Measurements from ENCODE around the gene TDP2. TPM values are rescaled to one million over a fixed set of nuclear protein-coding genes. Genes with fewer than 3 reads are reported as not detected.
A peak's percentile ranks its signal among the peaks of the same experiment; 100 is the strongest.

The TDP2 gene
- total and polyA plus RNA-seq, 9 of the 15 experiments (the other 6 are each of a cell fraction or from before 2014, with no cell fraction given), result 27.7 to 60.1 (median 31.8) TPM

DNA sequence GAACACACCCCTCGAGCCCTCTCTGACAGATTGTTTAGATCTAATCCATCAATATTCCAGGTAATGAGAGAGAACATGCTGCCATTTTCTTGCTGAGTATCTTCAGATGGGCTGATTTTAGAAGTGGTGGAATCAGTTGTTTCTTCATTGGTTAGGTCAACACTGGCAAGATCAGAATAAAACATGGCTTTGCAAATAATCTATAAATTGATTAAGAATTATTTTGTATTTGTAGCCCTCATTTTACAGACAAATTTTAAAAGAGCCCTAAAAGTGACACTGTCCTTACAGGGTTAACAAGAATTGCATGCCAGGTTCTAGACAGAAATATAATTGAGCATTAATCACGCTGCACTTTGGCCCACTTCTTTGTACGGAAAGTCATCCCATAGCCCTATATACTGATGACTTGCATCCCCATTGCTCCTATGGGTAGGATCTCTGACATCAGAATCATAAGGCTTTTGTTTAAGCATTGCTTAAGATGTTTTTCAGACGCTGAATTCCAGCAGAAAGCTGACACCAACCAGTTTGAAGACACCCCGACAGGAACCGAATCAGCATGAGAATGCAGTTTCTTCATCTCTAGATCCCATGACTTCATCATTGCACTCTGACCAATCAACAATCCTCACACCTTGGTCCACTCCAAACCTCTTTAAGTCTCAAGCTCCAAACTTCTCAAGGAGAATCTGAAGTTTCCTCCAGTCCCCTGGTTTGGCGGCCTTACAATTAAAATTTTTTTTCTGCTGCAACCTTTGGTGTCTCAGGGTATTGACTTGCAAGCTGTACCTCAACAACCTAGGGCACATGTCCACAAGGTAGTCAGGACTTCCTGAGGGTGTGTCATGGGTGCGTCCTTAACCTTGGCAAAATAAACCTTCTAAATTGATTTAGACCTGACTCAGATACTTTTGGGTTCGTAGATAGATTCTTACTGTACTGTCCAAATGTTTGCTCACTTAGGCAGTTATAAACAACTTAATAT lies 7.8 kb downstream of the TDP2 start (continued):
- no peak for TF ChIP-seq ZNF609 (CRISPR knock-in tag; IDR thresholded peaks at IDR 0.05; ENCODE audit: borderline replicate concordance)
- TF ChIP-seq, protein P1, sequence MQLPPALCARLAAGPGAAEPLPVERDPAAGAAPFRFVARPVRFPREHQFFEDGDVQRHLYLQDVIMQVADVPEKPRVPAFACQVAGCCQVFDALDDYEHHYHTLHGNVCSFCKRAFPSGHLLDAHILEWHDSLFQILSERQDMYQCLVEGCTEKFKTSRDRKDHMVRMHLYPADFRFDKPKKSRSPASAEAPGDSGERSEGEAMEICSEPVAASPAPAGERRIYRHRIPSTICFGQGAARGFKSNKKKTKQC (CRISPR knock-in tag; IDR thresholded peaks at IDR 0.05), result no peak
- no peak for TF ChIP-seq ZFP1 (CRISPR knock-in tag; IDR thresholded peaks at IDR 0.05)
- TF ChIP-seq ARID1B (IDR thresholded peaks at IDR 0.05), result peak; percentile 26; the same call in 1 of the 2 replicates
- TF ChIP-seq ZNF444 (CRISPR knock-in tag; IDR thresholded peaks at IDR 0.05), result no peak
- no peak for TF ChIP-seq THRAP3 (IDR thresholded peaks at IDR 0.05; ENCODE audit: borderline replicate concordance)
- no peak for TF ChIP-seq RNF2 (IDR thresholded peaks at IDR 0.05)
- TF ChIP-seq ZC3H4 (CRISPR knock-in tag; IDR thresholded peaks at IDR 0.05; ENCODE audit: borderline replicate concordance), result no peak
- no peak for TF ChIP-seq NFIX (CRISPR knock-in tag; IDR thresholded peaks at IDR 0.05; ENCODE audit: low read depth)
- TF ChIP-seq NFYB (IDR thresholded peaks at IDR 0.05; ENCODE audit: extremely low read depth, insufficient read length), result no peak
- TF ChIP-seq SRSF7 (optimal IDR thresholded peaks at IDR 0.05; ENCODE audit: low read depth, low read length), result no peak
- TF ChIP-seq FOSL1 (tag; conservative IDR thresholded peaks at IDR 0.05), result 0 out of 2 replicates have a peak, but pooled peaks have one; percentile 21
- TF ChIP-seq ZHX1 (conservative IDR thresholded peaks at IDR 0.05; ENCODE audit: low read length), result no peak
- no peak for TF ChIP-seq BMI1 (IDR thresholded peaks at IDR 0.05; ENCODE audit: low read length)
- no peak for TF ChIP-seq ILK (tag; IDR thresholded peaks at IDR 0.05; ENCODE audit: borderline replicate concordance, low read depth)
- no peak for TF ChIP-seq HMGN3 (IDR thresholded peaks at IDR 0.05; ENCODE audit: borderline replicate concordance, extremely low read depth, insufficient read length, low read depth, low read length)
- no peak for TF ChIP-seq MXD1 (CRISPR knock-in tag; IDR thresholded peaks at IDR 0.05; ENCODE audit: borderline replicate concordance, poor library complexity, severe bottlenecking)
- TF ChIP-seq ZNF695 (CRISPR knock-in tag; IDR thresholded peaks at IDR 0.05), result no peak
